ENCODE results near the gene DOC2A.

Gene DOC2A

GRCh38 chr16:30003670-30004423, 7.0 kb downstream of the DOC2A start:
- DNase-seq = no peak

- no peak for DNase-seq
Measured at GRCh38 chr16:30002614-30003346, 8.0 kb downstream of the DOC2A start.

- no peak for DNase-seq
Measured at GRCh38 chr16:30000735-30001631, 9.8 kb downstream of the DOC2A start.

- no peak for DNase-seq
Measured at GRCh38 chr16:29999605-30000004, 11.2 kb downstream of the DOC2A start.

GRCh38 chr16:29996766-29997250, 14.0 kb downstream of the DOC2A start:
- DNase-seq = no peak

- peak; percentile 97 for DNase-seq
Measured at GRCh38 chr16:29995911-29996765, 14.7 kb downstream of the DOC2A start, which contains the start of gene INO80E. Gene INO80E, plus strand, starts transcription at chr16:29996241. Its CDS starts 70 bp downstream, at chr16:29996311.

- DNase-seq = peak; percentile 71
Measured at GRCh38 chr16:29995324-29995910, 15.4 kb downstream of the DOC2A start, which contains the start of gene HIRIP3. Gene HIRIP3, minus strand, starts transcription at chr16:29995617. Its CDS starts 12 bp downstream, at chr16:29995605.

- peak; percentile 18 for DNase-seq
Measured at GRCh38 chr16:29994600-29995323, 16.1 kb downstream of the DOC2A start.

GRCh38 chr16:29993903-29994599, 16.8 kb downstream of the DOC2A start:
- DNase-seq = no peak

- no peak for DNase-seq
Measured at GRCh38 chr16:29993191-29993902, 17.5 kb downstream of the DOC2A start.

GRCh38 chr16:29992344-29992967, 18.4 kb downstream of the DOC2A start:
- DNase-seq = no peak

- no peak for DNase-seq
Measured at GRCh38 chr16:29991571-29991904, 19.3 kb downstream of the DOC2A start.

- no peak for DNase-seq
Measured at GRCh38 chr16:29990883-29991570, 19.8 kb downstream of the DOC2A start.

- no peak for DNase-seq
Measured at GRCh38 chr16:29990034-29990433, 20.8 kb downstream of the DOC2A start.

GRCh38 chr16:29989111-29989858, 21.5 kb downstream of the DOC2A start:
- no peak for DNase-seq

GRCh38 chr16:29988346-29989075, 22.3 kb downstream of the DOC2A start:
- DNase-seq = no peak
